PFSK-1 (cell line): ENCODE measurements around the gene PITPNM3.

Source experiments
- POLR2AphosphoS5 ChIP-seq: IDR thresholded peaks from 2 replicates; pipeline ENCODE4 v1.6.1; 2012; ENCODE audit warnings: low read depth, mild to moderate bottlenecking, control low read depth, low read length, moderate library complexity
- SIN3A ChIP-seq: IDR thresholded peaks from 2 replicates; pipeline ENCODE4 v1.6.1; 2012; ENCODE audit warnings: mild to moderate bottlenecking, low read length, moderate library complexity, borderline replicate concordance; ENCODE audit not compliant: insufficient read depth
- TAF1 ChIP-seq: IDR thresholded peaks from 2 replicates; pipeline ENCODE4 v1.6.1; 2012; ENCODE audit warnings: low read length, control low read depth, borderline replicate concordance; ENCODE audit not compliant: insufficient read depth
- TF ChIP-seq, protein P1 (sequence below), 2 experiments: IDR thresholded peaks; 2 replicates each; pipeline versions ENCODE4 v1.6.1 to v1.8.0; 2011 to 2012; ENCODE audit warnings: low read depth in 2 of 2, low read length in 2 of 2, control low read depth in 1 of 2, inconsistent platforms in 1 of 2, mild to moderate bottlenecking in 1 of 2, moderate library complexity in 1 of 2; ENCODE audit not compliant: insufficient read depth in 1 of 2

DNA sequence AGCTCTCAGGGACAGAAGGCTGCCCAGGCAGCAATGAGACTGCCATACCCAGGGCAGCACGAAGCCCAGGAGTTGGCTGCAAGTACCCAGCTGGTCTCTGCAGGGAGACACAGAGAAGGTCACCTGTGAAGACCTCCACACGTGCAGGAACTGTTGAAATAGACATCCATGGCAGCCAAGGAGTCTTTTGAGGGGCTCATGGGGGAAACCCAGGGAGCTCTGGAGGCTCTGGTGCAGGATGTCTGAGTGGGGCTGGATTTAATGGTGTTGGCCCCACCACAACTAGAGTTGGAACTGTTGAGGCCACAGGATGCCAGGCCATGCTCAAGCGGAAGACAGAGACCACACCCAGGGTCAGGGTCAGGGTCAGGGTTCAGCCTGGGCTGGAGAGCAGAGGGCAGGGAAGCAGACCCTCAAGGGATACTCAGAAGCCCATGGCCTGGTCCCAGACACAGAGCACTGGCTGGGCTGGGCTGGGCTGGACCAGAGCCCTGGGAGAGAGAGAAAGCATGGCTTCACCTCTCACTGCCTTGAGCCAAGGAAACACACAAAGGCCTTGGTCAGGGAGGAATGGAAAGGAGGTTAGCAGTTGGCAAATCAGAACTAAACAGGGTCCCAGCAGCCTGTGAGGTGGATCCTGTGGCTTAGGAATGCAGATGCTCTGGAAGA lies 21.4 kb downstream of the PITPNM3 start:
- TF ChIP-seq POLR2AphosphoS5 (no peak), SIN3A (no peak), TAF1 (no peak)
- TF ChIP-seq, protein P1, sequence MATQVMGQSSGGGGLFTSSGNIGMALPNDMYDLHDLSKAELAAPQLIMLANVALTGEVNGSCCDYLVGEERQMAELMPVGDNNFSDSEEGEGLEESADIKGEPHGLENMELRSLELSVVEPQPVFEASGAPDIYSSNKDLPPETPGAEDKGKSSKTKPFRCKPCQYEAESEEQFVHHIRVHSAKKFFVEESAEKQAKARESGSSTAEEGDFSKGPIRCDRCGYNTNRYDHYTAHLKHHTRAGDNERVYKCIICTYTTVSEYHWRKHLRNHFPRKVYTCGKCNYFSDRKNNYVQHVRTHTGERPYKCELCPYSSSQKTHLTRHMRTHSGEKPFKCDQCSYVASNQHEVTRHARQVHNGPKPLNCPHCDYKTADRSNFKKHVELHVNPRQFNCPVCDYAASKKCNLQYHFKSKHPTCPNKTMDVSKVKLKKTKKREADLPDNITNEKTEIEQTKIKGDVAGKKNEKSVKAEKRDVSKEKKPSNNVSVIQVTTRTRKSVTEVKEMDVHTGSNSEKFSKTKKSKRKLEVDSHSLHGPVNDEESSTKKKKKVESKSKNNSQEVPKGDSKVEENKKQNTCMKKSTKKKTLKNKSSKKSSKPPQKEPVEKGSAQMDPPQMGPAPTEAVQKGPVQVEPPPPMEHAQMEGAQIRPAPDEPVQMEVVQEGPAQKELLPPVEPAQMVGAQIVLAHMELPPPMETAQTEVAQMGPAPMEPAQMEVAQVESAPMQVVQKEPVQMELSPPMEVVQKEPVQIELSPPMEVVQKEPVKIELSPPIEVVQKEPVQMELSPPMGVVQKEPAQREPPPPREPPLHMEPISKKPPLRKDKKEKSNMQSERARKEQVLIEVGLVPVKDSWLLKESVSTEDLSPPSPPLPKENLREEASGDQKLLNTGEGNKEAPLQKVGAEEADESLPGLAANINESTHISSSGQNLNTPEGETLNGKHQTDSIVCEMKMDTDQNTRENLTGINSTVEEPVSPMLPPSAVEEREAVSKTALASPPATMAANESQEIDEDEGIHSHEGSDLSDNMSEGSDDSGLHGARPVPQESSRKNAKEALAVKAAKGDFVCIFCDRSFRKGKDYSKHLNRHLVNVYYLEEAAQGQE (IDR thresholded peaks at IDR 0.05; ENCODE audit: insufficient read depth in 1 of 2, low read depth in 2 of 2, low read length in 2 of 2): no peak
